Left colon (tissue), 2 donors: Measurements from ENCODE around the gene GPR68. TPM values are rescaled to one million over a fixed set of nuclear protein-coding genes. Genes with fewer than 3 reads are reported as not detected.

ENCODE experiments used
- ATAC-seq: fragments of 200-7000 bp; cut with Tn5 transposase; one replicate; pipeline ENCODE4 v1.9.1; 2020; ENCODE audit warnings: mild to moderate bottlenecking, moderate library complexity
- DNase-seq, 2 donors: peaks; one replicate each; pipeline ENCODE4 v3.0.0-alpha.2; 2020
- intact Hi-C, 2 donors: fragments of 100-400 bp; cut with DNase I in 1 of 2; cut with micrococcal nuclease in 1 of 2; formaldehyde crosslinking; loops; one replicate each; pipeline versions ENCODE4 v1.11.2 to v1.14.0; 2022; cut with DNase I, micrococcal nuclease
- long read RNA-seq: library from polyadenylated mRNA; unstranded; transcript quantifications from one replicate; pipeline ENCODE4 v2.0.0, GENCODE V29; 2021
- total RNA-seq, 2 donors: library from RNA; stranded (reverse); fragmentation: NEBNext Ultra II Directional; extraction: Animal tissue kit (Norgen Biotek cat#: 25700); gene quantifications; one replicate each; pipeline ENCODE4 v1.2.1, GENCODE V29; 2021
- donor health status: DM: no; HTN: no; CAD: no.
- donor health status: DM: yes; HTN: yes; CAD: no.

GPR68 gene, protein sequence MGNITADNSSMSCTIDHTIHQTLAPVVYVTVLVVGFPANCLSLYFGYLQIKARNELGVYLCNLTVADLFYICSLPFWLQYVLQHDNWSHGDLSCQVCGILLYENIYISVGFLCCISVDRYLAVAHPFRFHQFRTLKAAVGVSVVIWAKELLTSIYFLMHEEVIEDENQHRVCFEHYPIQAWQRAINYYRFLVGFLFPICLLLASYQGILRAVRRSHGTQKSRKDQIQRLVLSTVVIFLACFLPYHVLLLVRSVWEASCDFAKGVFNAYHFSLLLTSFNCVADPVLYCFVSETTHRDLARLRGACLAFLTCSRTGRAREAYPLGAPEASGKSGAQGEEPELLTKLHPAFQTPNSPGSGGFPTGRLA
- under 1 TPM; 0.58 to 0.87 TPM for total RNA-seq
- long read RNA-seq, partial matches to known transcripts = 0 of 2 reads
- long read RNA-seq, other reads (novel, unspliced or antisense) = 0 of 2 reads

DNA sequence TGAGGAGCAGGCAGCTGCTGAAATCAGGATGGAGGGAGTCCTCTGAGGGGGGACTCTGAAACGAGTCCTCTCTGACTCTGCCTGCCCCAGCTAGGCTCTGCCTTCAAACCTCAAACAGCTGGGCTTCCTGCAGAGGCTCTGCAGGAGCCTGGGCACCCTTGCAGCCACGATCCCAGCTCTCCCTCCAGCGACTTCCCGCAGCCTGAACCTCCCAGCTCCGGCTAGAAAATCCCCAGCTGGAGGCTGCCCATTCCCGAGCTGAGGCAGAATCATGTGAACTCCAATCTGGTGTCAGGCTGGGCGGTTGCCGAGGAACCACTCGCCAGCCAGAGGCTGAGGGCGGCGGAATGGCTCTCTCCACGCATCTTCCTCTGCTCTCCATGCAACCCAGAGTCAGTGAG is at the start of gene GPR68:
TSS of gene GPR68 (minus strand) at position 204 of the 401 bp plus-strand sequence. CDS start 9,654 bp downstream, outside the sequence.
- intact Hi-C loops = no loop called here
- DNase-seq = peak; percentile 41 to 46

DNA sequence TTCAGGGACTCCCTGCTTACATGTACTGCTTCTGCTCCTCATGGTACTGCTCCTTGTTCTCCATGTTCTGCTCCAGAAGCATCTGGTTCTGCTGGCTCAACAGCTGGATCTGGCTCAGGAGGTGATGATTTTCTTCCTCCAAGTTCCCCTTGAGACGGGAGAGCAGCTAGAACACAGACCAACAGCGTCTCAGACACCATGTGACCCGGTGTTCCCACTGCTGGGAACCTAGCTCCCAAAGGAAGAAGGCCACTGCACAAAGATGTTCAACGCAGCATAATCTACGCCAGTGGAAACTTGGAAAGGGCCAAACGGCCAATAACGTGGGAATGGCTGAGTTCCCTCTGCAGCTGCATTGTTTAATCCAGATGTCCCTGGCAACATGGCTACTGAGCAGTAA is 49.6 kb upstream of the GPR68 start:
- intact Hi-C loops = no loop called here
- DNase-seq (no peak), ATAC-seq (no peak)

More for the DNA sequence above, at the start of gene GPR68:
- peak; percentile 26 for ATAC-seq

DNA sequence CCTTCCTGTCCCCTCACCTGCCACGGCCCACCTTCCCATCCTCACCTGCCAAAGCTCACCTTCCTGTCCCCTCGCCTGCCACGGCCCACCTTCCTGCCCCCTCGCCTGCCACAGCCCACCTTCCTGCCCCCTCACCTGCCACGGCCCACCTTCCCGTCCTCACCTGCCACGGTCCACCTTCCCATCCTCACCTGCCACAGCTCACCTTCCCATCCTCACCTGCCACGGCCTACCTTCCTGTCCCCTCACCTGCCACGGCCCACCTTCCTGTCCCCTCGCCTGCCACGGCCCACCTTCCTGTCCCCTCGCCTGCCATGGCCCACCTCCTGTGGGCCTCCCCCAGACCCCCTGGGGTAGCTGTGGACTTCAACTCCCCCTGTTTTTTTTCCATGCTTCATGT is 48.8 kb upstream of the GPR68 start:
- ATAC-seq (no peak), DNase-seq (no peak)
- intact Hi-C loops = no loop called here

DNA sequence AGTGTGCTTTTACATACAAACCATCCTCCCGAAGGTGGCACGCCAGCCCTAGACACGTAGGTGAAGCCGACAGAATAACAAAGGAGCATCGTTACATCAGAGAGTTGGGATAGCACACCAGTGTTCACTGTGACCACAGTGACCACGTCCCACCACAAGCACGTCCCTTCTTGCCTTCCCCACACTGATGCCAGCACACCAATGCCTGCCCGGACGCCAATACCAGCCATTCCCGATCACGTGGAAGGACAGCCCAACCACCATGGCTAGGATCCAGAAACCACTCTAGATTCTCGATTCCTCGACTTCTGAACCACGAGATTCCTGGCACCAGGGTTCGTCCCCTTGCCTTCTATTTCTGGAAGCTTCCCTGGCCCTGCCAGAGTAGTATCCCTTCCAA is 48.0 kb upstream of the GPR68 start:
- ATAC-seq (no peak), DNase-seq (no peak)
- intact Hi-C loops = no loop called here

DNA sequence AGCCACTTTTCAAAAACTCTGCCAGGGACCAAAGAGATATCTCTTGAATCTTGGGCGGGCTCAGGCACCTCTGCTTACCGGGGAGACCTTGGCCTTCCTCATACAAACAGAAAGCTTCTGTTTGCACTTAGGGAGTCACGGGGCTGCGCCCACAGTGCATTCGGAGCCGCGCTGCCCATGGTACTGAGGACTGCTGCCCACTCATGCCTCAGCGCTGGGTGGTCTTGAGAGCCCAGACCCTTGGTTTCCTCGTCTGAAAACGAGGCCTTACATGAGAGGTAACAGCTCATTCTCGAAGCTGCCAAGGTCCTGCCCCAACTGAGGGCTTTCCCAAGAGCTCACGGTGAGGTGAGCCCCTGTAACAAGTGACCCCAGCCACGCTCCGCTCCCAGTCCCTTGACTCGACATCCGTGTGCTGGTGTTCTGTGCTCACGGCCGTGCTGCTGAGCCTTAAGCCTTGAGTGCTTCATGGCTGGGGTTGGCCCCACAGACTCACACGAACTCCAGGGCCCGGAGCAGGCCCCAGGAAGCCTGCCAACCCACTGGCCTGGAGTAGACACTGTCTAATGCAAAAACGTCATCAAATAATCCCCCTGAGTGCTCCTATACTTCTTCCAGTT is 47.4 kb upstream of the GPR68 start:
- DNase-seq = no peak
- ATAC-seq = no peak
- intact Hi-C loops = no loop called here

DNA sequence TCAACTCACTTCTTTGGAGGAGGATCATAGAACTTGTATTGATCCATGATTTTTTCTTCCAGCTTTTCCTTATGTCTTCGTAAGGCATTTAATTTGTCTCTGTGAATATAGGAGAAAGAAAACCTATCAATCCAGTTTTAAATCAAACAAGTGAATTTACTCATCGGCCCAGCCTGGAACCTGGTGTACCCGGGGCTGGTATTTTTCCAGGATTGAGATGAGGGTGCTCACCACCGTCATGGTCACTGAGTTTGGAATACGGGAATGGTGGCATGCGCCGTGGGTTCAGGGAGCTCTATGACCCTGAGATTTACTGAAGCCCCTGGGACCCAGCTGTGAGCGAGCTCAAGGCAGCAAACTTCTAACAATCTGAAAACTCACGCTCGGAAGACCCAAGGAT is 46.5 kb upstream of the GPR68 start:
- ATAC-seq (no peak), DNase-seq (no peak)
- intact Hi-C loops = no loop called here

DNA sequence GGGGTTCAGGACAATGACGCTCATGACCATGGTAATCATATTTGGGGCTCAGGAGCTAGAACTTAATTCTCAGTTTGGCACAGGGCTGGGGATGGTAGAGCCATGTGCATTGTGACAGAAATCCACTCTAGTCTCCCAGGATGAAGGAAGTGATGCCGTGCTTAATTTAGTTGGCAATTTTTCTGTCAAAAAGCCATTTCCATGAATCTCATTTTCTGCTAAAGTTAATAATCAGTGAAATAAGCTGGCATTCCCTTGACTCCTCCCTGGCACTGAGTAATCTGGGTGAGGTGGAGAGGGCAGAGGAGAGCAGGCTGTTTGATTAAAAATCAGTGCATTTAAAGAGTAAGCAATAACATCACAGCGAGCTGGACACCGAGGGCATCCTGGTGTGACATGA is 45.0 kb upstream of the GPR68 start:
- no peak for ATAC-seq
- intact Hi-C loops = loop anchor here (5.0 to 10.0 kb wide), 3 partner anchors 112 to 387 kb away; no protein-coding TSS in a partner anchor
- DNase-seq = no peak

DNA sequence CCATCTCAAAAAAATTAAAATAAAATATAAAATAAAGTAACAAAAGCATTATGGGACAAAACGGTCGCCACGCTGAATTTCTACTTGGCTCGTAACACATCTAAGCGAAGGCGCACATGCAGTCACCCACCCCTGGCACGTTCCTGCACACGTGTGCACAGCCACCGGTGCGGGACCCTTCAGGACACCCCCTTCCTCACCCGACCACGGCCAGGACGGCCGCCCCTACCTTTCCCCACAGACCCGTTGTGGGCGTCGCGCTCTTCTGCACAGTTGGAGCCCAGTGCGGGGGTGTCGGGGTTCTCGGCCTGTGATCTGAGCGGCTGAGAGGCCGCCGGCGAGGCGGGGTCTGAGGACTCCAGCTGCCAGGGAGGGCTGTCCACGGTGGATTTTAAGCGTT is 44.4 kb upstream of the GPR68 start:
- intact Hi-C loops = loop anchor here (5.0 to 10.0 kb wide), 3 partner anchors 112 to 387 kb away; no protein-coding TSS in a partner anchor

DNA sequence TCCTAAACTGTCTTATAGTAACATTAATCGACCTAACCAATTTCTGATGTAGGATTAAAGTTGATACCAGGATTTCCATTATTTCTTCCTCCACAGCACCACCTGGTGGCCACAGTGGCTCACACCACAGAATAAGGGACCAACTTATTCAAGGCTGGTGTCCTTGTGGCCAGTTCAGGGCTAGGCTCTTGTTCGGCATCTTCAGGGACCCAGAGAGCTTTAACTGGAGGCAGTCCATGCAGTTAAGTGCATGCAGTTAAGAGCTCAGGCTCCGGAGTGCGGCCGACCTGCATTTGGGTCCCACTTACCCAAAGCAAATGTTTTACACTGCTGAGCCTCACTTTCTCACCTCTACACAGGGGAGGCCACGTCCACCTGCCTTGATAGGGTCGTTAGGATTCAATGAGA is 42.0 kb upstream of the GPR68 start:
- peak in 1 of 2 donors; percentile 82 for DNase-seq
- intact Hi-C loops = loop anchor here (5.0 to 10.0 kb wide), 3 partner anchors 109 to 384 kb away; no protein-coding TSS in a partner anchor
- ATAC-seq = peak; percentile 84

More for the DNA sequence above, 44.4 kb upstream of the GPR68 start:
- no peak for DNase-seq
- no peak for ATAC-seq

DNA sequence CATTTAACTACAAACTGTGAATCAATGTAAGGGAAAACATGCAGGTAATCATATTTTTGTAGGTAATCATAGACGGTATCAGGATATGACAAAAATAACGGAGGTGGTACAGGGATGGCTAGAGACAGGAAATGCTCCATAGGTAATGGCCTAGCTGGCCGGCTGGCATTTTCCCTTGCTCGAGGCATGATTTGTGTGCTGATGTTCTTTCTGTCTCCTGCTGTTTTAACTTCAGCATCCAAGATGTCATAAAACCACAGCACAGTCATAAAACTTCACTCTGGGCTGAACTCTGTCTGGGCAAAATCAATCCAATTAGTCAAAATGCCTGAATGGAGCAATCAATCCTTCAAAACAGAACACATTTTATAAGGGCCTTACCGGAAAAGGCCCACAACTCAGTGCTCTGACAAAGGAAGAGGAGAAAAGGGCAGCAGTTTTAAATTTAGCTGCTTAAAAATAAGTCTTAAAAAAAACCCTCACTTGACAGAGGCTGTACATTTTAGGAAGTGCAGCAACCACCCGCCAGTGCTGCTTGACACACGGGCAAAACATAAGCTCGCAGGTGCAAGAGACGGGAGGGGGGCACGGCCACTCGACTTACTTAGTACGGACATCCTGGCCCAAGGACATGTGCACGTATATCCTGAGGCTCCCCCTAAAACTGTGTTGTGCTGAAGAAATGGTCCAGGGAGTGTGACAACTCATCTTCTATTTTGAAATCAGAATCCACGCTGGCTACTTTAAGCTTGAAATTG is 40.5 kb upstream of the GPR68 start:
- intact Hi-C loops = loop anchor here (5.0 to 10.0 kb wide), 3 partner anchors 108 to 383 kb away; no protein-coding TSS in a partner anchor
- ATAC-seq (no peak), DNase-seq (no peak)

DNA sequence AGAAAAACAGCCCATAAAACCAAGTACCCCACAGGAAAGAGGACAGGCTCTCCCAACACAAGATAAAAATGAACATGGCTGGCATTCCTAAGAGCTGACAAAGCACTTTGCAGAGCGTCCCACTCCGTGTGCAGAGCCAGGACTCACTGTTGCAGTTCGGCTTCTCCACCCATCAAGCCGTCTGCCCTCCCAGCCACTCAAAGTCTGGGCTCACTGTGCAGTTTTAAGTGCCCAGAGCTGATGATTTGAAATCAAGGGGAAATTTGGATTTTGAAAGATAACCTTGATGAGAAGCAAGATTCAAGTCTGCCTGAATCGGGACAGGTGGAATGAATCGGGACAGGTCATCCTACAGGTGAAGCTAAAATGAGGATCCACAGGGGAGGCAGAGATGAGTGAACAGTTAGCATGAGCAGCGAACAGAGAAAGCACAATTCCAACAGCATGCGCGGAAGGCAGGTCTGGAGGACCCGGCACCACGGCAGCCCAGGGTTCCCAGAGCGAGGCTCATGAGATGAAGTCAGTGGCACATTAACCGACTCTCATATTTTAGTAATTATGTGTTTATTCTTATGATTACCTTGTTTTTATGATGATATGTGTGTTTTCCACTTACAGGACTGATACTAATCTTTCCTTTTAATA is 39.8 kb upstream of the GPR68 start:
- intact Hi-C loops = loop anchor here in 1 of 2 donors (10.0 kb wide), 1 partner anchor 109 kb away; no protein-coding TSS in a partner anchor
- no peak for ATAC-seq
- DNase-seq = no peak

DNA sequence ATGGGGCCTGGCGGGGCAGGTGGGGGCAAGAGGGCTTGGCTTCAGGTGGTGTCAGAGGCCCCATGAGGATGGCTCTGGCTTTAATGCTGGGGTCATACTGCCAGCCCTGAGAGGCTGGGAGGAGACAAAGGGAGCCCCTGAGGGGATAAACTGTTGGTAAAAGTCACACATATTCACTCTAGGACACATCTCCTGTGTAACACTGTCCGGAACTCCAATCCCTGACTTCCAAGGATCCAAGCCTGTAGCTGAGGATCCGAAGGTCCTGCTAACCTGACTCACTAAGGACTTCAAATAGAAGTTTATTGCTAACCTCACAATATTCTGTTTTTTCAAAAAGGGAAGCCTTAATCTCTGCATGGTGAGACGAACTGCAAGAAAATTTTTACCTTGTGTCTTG is 39.2 kb upstream of the GPR68 start:
- ATAC-seq (no peak), DNase-seq (no peak)
- intact Hi-C loops = loop anchor here in 1 of 2 donors (10.0 kb wide), 1 partner anchor 109 kb away; no protein-coding TSS in a partner anchor

DNA sequence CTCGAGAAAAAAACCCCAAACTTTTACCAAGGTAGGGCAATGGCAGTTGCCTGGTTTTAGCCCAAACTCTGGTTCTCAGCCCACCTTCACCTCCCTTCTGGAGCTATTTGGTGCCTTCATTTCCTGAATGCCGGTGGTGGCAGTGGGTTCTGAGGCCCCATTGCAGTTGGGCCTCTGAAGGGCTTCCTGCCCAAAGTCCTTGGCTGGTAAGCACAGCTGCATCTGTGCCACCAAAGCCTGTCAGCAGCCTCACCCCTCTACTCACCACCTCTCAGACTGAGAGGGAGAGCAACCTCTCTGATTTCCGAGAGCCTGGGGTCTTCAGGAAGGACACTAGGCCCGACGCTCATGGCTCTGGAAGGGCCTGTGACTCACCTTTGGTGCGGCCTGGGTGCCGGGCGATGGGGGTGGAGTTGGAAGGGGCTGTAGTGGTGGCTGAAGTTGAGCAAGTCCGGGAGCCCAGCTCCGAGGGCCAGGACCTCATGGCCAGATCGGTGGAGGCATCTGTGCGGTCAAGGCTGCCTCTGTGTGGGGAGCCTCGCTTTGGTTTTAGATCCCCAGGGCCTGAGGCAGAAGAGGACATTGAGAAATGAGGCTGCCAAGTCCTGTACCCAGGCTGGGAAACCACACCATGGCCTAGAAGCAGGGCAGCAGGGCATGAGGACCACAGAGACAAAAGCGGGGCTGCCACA is 38.6 kb upstream of the GPR68 start:
- no peak for ATAC-seq
- intact Hi-C loops = loop anchor here in 1 of 2 donors (10.0 kb wide), 1 partner anchor 108 kb away; no protein-coding TSS in a partner anchor
- DNase-seq = no peak

DNA sequence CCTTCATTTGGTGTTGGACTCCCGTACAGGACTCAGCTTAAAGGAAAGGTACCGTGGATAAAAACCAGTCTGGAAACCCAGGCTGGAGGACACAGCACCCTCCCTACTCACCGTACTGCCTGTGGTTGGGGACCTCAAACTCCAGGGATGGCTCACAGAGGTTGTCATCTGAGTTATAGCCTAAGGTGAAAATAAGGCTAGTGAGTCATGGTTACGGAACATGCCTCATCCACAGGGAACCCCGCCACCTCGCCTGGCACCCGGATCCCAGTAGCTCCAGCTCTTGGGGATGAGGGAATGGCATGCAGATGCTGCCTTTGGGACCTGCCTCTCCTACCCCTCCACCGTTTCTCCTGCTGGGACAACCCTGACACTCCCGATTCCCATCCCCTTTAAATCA is 36.8 kb upstream of the GPR68 start:
- ATAC-seq (no peak), DNase-seq (no peak)
- intact Hi-C loops = loop anchor here in 1 of 2 donors (10.0 kb wide), 1 partner anchor 107 kb away; no protein-coding TSS in a partner anchor

DNA sequence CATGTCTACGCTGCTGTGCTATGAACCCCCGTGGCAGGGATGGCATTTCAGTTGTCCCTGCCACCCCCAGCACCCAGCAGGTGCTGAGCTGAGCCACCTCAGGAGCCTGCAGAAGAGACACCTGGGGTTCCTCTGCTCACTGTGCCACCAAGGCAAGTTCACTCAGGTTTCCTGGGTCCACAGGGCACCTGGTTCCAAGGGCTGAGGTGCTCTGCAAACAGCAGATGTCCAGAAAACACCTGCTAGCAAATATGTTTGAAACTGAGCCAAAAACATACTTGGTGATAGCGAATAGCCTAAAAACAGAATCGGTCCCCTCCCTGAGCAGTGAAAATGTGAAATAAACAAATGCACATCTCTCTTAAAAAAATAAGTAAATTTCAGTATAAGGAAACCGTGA is 35.6 kb upstream of the GPR68 start:
- DNase-seq (no peak), ATAC-seq (peak; percentile 39)
- intact Hi-C loops = loop anchor here in 1 of 2 donors (10.0 kb wide), 1 partner anchor 105 kb away; no protein-coding TSS in a partner anchor

DNA sequence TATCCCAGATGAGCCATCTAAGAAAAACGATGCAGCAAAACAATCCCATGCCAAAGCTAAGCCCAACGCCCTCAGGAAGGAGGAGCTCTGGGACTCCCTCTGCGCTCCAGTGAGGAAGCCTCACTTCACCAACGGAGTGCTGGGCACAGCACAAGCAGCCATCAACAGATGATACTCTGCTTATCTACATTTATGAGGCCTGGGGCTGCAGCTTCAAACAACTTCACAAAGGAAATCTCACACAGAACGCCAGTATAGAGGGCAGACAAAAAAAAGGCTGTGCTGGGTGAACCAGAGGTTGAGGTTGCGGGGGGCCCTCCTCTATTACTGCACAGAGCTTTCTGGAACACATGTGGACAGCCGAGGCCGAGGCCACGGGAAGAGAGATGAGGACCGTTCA is 34.9 kb upstream of the GPR68 start:
- ATAC-seq (no peak), DNase-seq (no peak)
- intact Hi-C loops = no loop called here

DNA sequence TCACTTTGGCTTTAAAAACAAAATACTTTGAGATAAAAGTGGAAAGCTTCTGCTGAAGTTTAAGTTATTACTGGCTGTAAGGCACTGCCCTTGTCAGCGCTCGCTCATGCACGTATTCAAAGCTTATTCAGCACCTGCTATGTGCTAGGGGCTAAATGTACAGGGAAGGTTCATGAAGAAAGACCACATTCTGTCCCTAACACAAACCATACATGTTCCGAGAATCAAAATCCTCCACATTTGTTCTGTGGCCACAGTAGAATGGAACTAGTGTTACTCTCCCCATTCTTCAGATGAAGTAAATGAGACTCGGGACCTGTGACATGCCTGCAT is 33.8 kb upstream of the GPR68 start:
- intact Hi-C loops = no loop called here
- no peak for DNase-seq

More for the DNA sequence above, 33.8 kb upstream of the GPR68 start:
- no peak for ATAC-seq
